ENCODE measurements around the gene ZSWIM7. TPM values are rescaled to one million over a fixed set of nuclear protein-coding genes. Genes with fewer than 3 reads are reported as not detected.

Gene ZSWIM7
- total RNA-seq, 1 donor from 2014 or later, result 27.4 TPM

GRCh38 chr17:16003841-16004240, 4.3 kb upstream of the ZSWIM7 start:
- Histone ChIP-seq H3K4me1 (peaks cover 8% of the 10 kb centered on the region), H3K27me3 (no peaks in the 10 kb centered on the region), H3K27ac (peak overlapping the region; percentile 39), H3K4me3 (no peak overlapping the region), H3K36me3 (peaks cover 76% of the 10 kb centered on the region), H3K9me3 (no peaks in the 10 kb centered on the region)
- intact Hi-C loops (cut with DNase I), result no loop called here
- no peak for ATAC-seq
- DNase-seq, result no peak
- TF ChIP-seq CTCF (IDR thresholded peaks at IDR 0.05), result no peak

- ATAC-seq (no peak), DNase-seq (no peak)
- H3K36me3 ChIP-seq, result peaks cover 66% of the 10 kb centered on the region
- no peak overlapping the region for H3K27ac ChIP-seq
- H3K4me1 ChIP-seq, result peaks cover 16% of the 10 kb centered on the region
- H3K27me3 ChIP-seq, result no peaks in the 10 kb centered on the region
- intact Hi-C loops (cut with DNase I), result no loop called here
- no peak overlapping the region for H3K4me3 ChIP-seq
- no peaks in the 10 kb centered on the region for H3K9me3 ChIP-seq
- TF ChIP-seq CTCF (IDR thresholded peaks at IDR 0.05), result no peak
These were observed 3.3 kb upstream of the ZSWIM7 start for GRCh38 chr17:16002708-16003260.

GRCh38 chr17:16001226-16001897, 1.9 kb upstream of the ZSWIM7 start:
- Histone ChIP-seq H3K36me3 (peaks cover 51% of the 10 kb centered on the region), H3K9me3 (no peaks in the 10 kb centered on the region), H3K4me1 (peaks cover 16% of the 10 kb centered on the region), H3K27me3 (no peaks in the 10 kb centered on the region), H3K4me3 (peak overlapping the region; percentile 84), H3K27ac (no peak overlapping the region)
- TF ChIP-seq CTCF (IDR thresholded peaks at IDR 0.05), result no peak
- ATAC-seq (no peak), DNase-seq (no peak)
- intact Hi-C loops (cut with DNase I), result no loop called here

- H3K27ac ChIP-seq, result peak overlapping the region; percentile 90
- DNase-seq, result no peak
- peak; percentile 70 for ATAC-seq
- peaks cover 16% of the 10 kb centered on the region for H3K4me1 ChIP-seq
- peak overlapping the region; percentile 84 for H3K4me3 ChIP-seq
- no peak for TF ChIP-seq CTCF (IDR thresholded peaks at IDR 0.05)
- no peaks in the 10 kb centered on the region for H3K9me3 ChIP-seq
- H3K27me3 ChIP-seq, result no peaks in the 10 kb centered on the region
- H3K36me3 ChIP-seq, result peaks cover 40% of the 10 kb centered on the region
- intact Hi-C loops (cut with DNase I), result no loop called here
These were observed 697 bp upstream of the ZSWIM7 start for GRCh38 chr17:15999974-16000827.

GRCh38 chr17:15998031-15998562, 1.4 kb downstream of the ZSWIM7 start:
- H3K27ac ChIP-seq, result peak overlapping the region; percentile 90
- intact Hi-C loops (cut with DNase I), result no loop called here
- TF ChIP-seq CTCF (IDR thresholded peaks at IDR 0.05), result no peak
- peaks cover 16% of the 10 kb centered on the region for H3K4me1 ChIP-seq
- ATAC-seq (no peak), DNase-seq (no peak)
- peaks cover 19% of the 10 kb centered on the region for H3K36me3 ChIP-seq
- no peaks in the 10 kb centered on the region for H3K27me3 ChIP-seq
- H3K4me3 ChIP-seq, result peak overlapping the region; percentile 84
- H3K9me3 ChIP-seq, result no peaks in the 10 kb centered on the region

Measured in upper lobe of right lung (tissue), 1 donor.